Breast epithelium (tissue), 4 donors: ENCODE measurements around the gene NRP1. TPM values are rescaled to one million over a fixed set of nuclear protein-coding genes. Genes with fewer than 3 reads are reported as not detected.

Experiments
- DNase-seq, 2 donors: peaks; one replicate each; pipeline ENCODE4 v3.0.0-alpha.2; 2019; ENCODE audit warnings: low spot score in 2 of 2
- H3K27ac ChIP-seq, 2 donors: fragments of 200-600 bp; sonication (generic) in 1 of 2; one replicate each; pipeline ENCODE4 v1.5.1; 2016 to 2019; ENCODE audit warnings: mild to moderate bottlenecking in 1 of 2
- H3K27me3 ChIP-seq, 2 donors: fragments of 200-600 bp; sonication (generic) in 1 of 2; one replicate each; pipeline versions ENCODE4 v1.5.1 to v1.6.0; 2017 to 2019; ENCODE audit warnings: control low read depth in 1 of 2, mild to moderate bottlenecking in 1 of 2
- H3K36me3 ChIP-seq: fragments of 200-600 bp; one replicate; pipeline ENCODE4 v1.5.1; 2019
- H3K4me1 ChIP-seq, 2 donors: fragments of 200-600 bp; sonication (generic); one replicate each; pipeline ENCODE4 v1.5.1; 2016 to 2019; ENCODE audit warnings: control low read depth in 1 of 2
- H3K4me3 ChIP-seq, 3 donors: fragments of 200-600 bp; sonication (generic); 1 replicate in 2 of 3; 2 replicates in 1 of 3; pipeline ENCODE4 v1.5.1; 2016 to 2019; ENCODE audit warnings: mild to moderate bottlenecking in 3 of 3, moderate library complexity in 2 of 3
- H3K9me3 ChIP-seq, 2 donors: fragments of 200-600 bp; sonication (generic) in 1 of 2; one replicate each; pipeline ENCODE4 v1.5.1; 2016 to 2019; ENCODE audit warnings: control low read depth in 1 of 2
- POLR2A ChIP-seq: fragments of 450-650 bp; IDR thresholded peaks from one replicate; pipeline ENCODE4 v1.6.1; 2016; ENCODE audit warnings: antibody characterized with exemption, mild to moderate bottlenecking, moderate library complexity
- POLR2AphosphoS5 ChIP-seq, 3 donors: sonication (generic); formaldehyde crosslinking; IDR thresholded peaks; one replicate each; pipeline ENCODE4 v1.6.1; 2017; ENCODE audit warnings: antibody characterized with exemption in 3 of 3
- intact Hi-C: fragments of 100-400 bp; cut with DNase I; formaldehyde crosslinking; loops from one replicate; pipeline ENCODE4 v1.15.1; 2023; ENCODE audit warnings: low total_unique reads
- total RNA-seq, 3 donors: library from RNA; depleted of rRNA; stranded (reverse); fragments of >200 nt; gene quantifications; one replicate each; pipeline ENCODE4 v1.1.0, GENCODE V29; 2016
- TF ChIP-seq, protein P1 (sequence below), 3 donors: fragments of 450-650 bp; IDR thresholded peaks; one replicate each; pipeline ENCODE4 v1.5.1; 2016 to 2017; ENCODE audit warnings: antibody characterized with exemption in 3 of 3, mild to moderate bottlenecking in 3 of 3, moderate library complexity in 3 of 3

NRP1 gene
- total RNA-seq, 3 donors from 2014 or later, result 50.8 to 76.0 (median 74.7) TPM

GRCh38 chr10:33249137-33249536 is 85.3 kb downstream of the NRP1 start:
- Histone ChIP-seq H3K9me3 (no peaks in the 10 kb centered on the region), H3K27me3 (no peaks in the 10 kb centered on the region), H3K4me1 (no peaks in the 10 kb centered on the region), H3K27ac (no peak overlapping the region), H3K4me3 (no peak overlapping the region), H3K36me3 (no peaks in the 10 kb centered on the region)
- DNase-seq, result no peak
- TF ChIP-seq, protein P1, sequence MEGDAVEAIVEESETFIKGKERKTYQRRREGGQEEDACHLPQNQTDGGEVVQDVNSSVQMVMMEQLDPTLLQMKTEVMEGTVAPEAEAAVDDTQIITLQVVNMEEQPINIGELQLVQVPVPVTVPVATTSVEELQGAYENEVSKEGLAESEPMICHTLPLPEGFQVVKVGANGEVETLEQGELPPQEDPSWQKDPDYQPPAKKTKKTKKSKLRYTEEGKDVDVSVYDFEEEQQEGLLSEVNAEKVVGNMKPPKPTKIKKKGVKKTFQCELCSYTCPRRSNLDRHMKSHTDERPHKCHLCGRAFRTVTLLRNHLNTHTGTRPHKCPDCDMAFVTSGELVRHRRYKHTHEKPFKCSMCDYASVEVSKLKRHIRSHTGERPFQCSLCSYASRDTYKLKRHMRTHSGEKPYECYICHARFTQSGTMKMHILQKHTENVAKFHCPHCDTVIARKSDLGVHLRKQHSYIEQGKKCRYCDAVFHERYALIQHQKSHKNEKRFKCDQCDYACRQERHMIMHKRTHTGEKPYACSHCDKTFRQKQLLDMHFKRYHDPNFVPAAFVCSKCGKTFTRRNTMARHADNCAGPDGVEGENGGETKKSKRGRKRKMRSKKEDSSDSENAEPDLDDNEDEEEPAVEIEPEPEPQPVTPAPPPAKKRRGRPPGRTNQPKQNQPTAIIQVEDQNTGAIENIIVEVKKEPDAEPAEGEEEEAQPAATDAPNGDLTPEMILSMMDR (IDR thresholded peaks at IDR 0.05), result no peak
- TF ChIP-seq POLR2AphosphoS5 (IDR thresholded peaks at IDR 0.05), result no peak
- no peak for TF ChIP-seq POLR2A
- intact Hi-C loops, result no loop called here

GRCh38 chr10:33248638-33249037 is 85.8 kb downstream of the NRP1 start:
- Histone ChIP-seq H3K36me3 (no peaks in the 10 kb centered on the region), H3K27me3 (no peaks in the 10 kb centered on the region), H3K9me3 (no peaks in the 10 kb centered on the region), H3K4me3 (no peak overlapping the region), H3K4me1 (no peaks in the 10 kb centered on the region), H3K27ac (peak overlapping the region; percentile 17 to 23)
- TF ChIP-seq POLR2A (no peak), POLR2AphosphoS5 (IDR thresholded peaks at IDR 0.05) (no peak)
- TF ChIP-seq, protein P1 (IDR thresholded peaks at IDR 0.05), result no peak
- no peak for DNase-seq
- intact Hi-C loops, result no loop called here

GRCh38 chr10:33247221-33247922 is 87.1 kb downstream of the NRP1 start:
- H3K27ac ChIP-seq, result peak overlapping the region in 1 of 2 donors; percentile 23
- no peak overlapping the region for H3K4me3 ChIP-seq
- no peak for TF ChIP-seq POLR2AphosphoS5 (IDR thresholded peaks at IDR 0.05)
- TF ChIP-seq POLR2A, result no peak
- TF ChIP-seq, protein P1 (IDR thresholded peaks at IDR 0.05), result no peak
- H3K27me3 ChIP-seq, result no peaks in the 10 kb centered on the region
- H3K9me3 ChIP-seq, result no peaks in the 10 kb centered on the region
- no peaks in the 10 kb centered on the region for H3K4me1 ChIP-seq
- no peaks in the 10 kb centered on the region for H3K36me3 ChIP-seq
- no peak for DNase-seq
- intact Hi-C loops, result no loop called here

GRCh38 chr10:33245343-33245742 is 89.1 kb downstream of the NRP1 start:
- Histone ChIP-seq H3K9me3 (no peaks in the 10 kb centered on the region), H3K36me3 (no peaks in the 10 kb centered on the region), H3K4me3 (no peak overlapping the region), H3K4me1 (no peaks in the 10 kb centered on the region), H3K27me3 (no peaks in the 10 kb centered on the region), H3K27ac (no peak overlapping the region)
- intact Hi-C loops, result no loop called here
- no peak for TF ChIP-seq POLR2A
- TF ChIP-seq, protein P1 (IDR thresholded peaks at IDR 0.05), result no peak
- no peak for TF ChIP-seq POLR2AphosphoS5 (IDR thresholded peaks at IDR 0.05)
- no peak for DNase-seq

GRCh38 chr10:33244354-33244967 is 90.0 kb downstream of the NRP1 start:
- H3K27ac ChIP-seq, result no peak overlapping the region
- intact Hi-C loops, result no loop called here
- H3K4me3 ChIP-seq, result no peak overlapping the region
- no peaks in the 10 kb centered on the region for H3K27me3 ChIP-seq
- no peaks in the 10 kb centered on the region for H3K4me1 ChIP-seq
- TF ChIP-seq POLR2AphosphoS5 (IDR thresholded peaks at IDR 0.05) (no peak), POLR2A (no peak)
- TF ChIP-seq, protein P1 (IDR thresholded peaks at IDR 0.05), result no peak
- H3K9me3 ChIP-seq, result no peaks in the 10 kb centered on the region
- H3K36me3 ChIP-seq, result no peaks in the 10 kb centered on the region
- no peak for DNase-seq
